ENCODE data around the gene ADAMTS14.

The ADAMTS14 gene

GRCh38 chr10:70683940-70684339 is 11.6 kb downstream of the ADAMTS14 start:
- TF ChIP-seq CTCF (IDR thresholded peaks at IDR 0.05): no peak
- Histone ChIP-seq H3K4me2 (ENCODE audit: low read length) (no peak overlapping the region), H3K27me3 (ENCODE audit: control insufficient read depth, insufficient read depth, low read length) (no peaks in the 10 kb centered on the region), H3K9me3 (ENCODE audit: control insufficient read depth, low read length) (no peaks in the 10 kb centered on the region), H3K27ac (no peak overlapping the region), H3K36me3 (ENCODE audit: control insufficient read depth, insufficient read depth, low read length) (no peaks in the 10 kb centered on the region), H3K9ac (no peak overlapping the region), H3K79me2 (no peaks in the 10 kb centered on the region), H2AFZ (no peak overlapping the region), H3K4me3 (ENCODE audit: low read depth, low read length) (no peak overlapping the region), H3K4me1 (no peaks in the 10 kb centered on the region)

- H3K36me3 ChIP-seq (ENCODE audit: control insufficient read depth, insufficient read depth, low read length): no peaks in the 10 kb centered on the region
- no peak for TF ChIP-seq CTCF (IDR thresholded peaks at IDR 0.05)
- no peak overlapping the region for H3K9ac ChIP-seq
- no peak overlapping the region for H2AFZ ChIP-seq
- no peaks in the 10 kb centered on the region for H3K4me1 ChIP-seq
- H3K27ac ChIP-seq: no peak overlapping the region
- no peak overlapping the region for H3K4me3 ChIP-seq (ENCODE audit: low read depth, low read length)
- H3K9me3 ChIP-seq (ENCODE audit: control insufficient read depth, low read length): no peaks in the 10 kb centered on the region
- no peaks in the 10 kb centered on the region for H3K27me3 ChIP-seq (ENCODE audit: control insufficient read depth, insufficient read depth, low read length)
- no peaks in the 10 kb centered on the region for H3K79me2 ChIP-seq
- H3K4me2 ChIP-seq (ENCODE audit: low read length): no peak overlapping the region
Measured at GRCh38 chr10:70684374-70684773, 12.1 kb downstream of the ADAMTS14 start.

GRCh38 chr10:70684839-70685454 is 12.6 kb downstream of the ADAMTS14 start:
- Histone ChIP-seq H3K4me2 (ENCODE audit: low read length) (no peak overlapping the region), H3K36me3 (ENCODE audit: control insufficient read depth, insufficient read depth, low read length) (no peaks in the 10 kb centered on the region), H3K27me3 (ENCODE audit: control insufficient read depth, insufficient read depth, low read length) (no peaks in the 10 kb centered on the region), H2AFZ (no peak overlapping the region), H3K27ac (no peak overlapping the region), H3K79me2 (no peaks in the 10 kb centered on the region), H3K9me3 (ENCODE audit: control insufficient read depth, low read length) (no peaks in the 10 kb centered on the region), H3K4me3 (ENCODE audit: low read depth, low read length) (no peak overlapping the region), H3K9ac (no peak overlapping the region), H3K4me1 (no peaks in the 10 kb centered on the region)
- TF ChIP-seq CTCF (IDR thresholded peaks at IDR 0.05): no peak

GRCh38 chr10:70685455-70685911 is 13.2 kb downstream of the ADAMTS14 start:
- Histone ChIP-seq H3K9me3 (ENCODE audit: control insufficient read depth, low read length) (no peaks in the 10 kb centered on the region), H3K27me3 (ENCODE audit: control insufficient read depth, insufficient read depth, low read length) (no peaks in the 10 kb centered on the region), H2AFZ (no peak overlapping the region), H3K9ac (no peak overlapping the region), H3K36me3 (ENCODE audit: control insufficient read depth, insufficient read depth, low read length) (no peaks in the 10 kb centered on the region), H3K79me2 (no peaks in the 10 kb centered on the region), H3K27ac (no peak overlapping the region), H3K4me2 (ENCODE audit: low read length) (no peak overlapping the region), H3K4me1 (no peaks in the 10 kb centered on the region), H3K4me3 (ENCODE audit: low read depth, low read length) (no peak overlapping the region)
- TF ChIP-seq CTCF (IDR thresholded peaks at IDR 0.05): no peak

- H2AFZ ChIP-seq: no peak overlapping the region
- H3K36me3 ChIP-seq (ENCODE audit: control insufficient read depth, insufficient read depth, low read length): no peaks in the 10 kb centered on the region
- H3K4me3 ChIP-seq (ENCODE audit: low read depth, low read length): no peak overlapping the region
- no peaks in the 10 kb centered on the region for H3K9me3 ChIP-seq (ENCODE audit: control insufficient read depth, low read length)
- H3K9ac ChIP-seq: no peak overlapping the region
- no peak overlapping the region for H3K4me2 ChIP-seq (ENCODE audit: low read length)
- no peaks in the 10 kb centered on the region for H3K4me1 ChIP-seq
- no peaks in the 10 kb centered on the region for H3K79me2 ChIP-seq
- H3K27me3 ChIP-seq (ENCODE audit: control insufficient read depth, insufficient read depth, low read length): no peaks in the 10 kb centered on the region
- no peak overlapping the region for H3K27ac ChIP-seq
- TF ChIP-seq CTCF (IDR thresholded peaks at IDR 0.05): no peak
Measured at GRCh38 chr10:70688828-70689227, 16.5 kb downstream of the ADAMTS14 start.

Measured in parathyroid adenoma (tissue), 2 donors.